ENCODE data around the gene SAXO1. TPM values are rescaled to one million over a fixed set of nuclear protein-coding genes. Genes with fewer than 3 reads are reported as not detected.

The SAXO1 gene
- total and polyA plus RNA-seq, 4 donors = under 0.01 to 0.05 (median 0.01) TPM; not detected in 1

GRCh38 chr9:18891946-18892670 is 140.9 kb downstream of the SAXO1 start (continued):
- TF ChIP-seq MAX (IDR thresholded peaks at IDR 0.05) (no peak), GABPA (IDR thresholded peaks at IDR 0.05 in 1 of 2, conservative IDR thresholded peaks at IDR 0.05 in 1 of 2) (no peak), CTCF (IDR thresholded peaks at IDR 0.05; ENCODE audit: low read depth, low read length, missing input control) (no peak), RAD21 (IDR thresholded peaks at IDR 0.05) (no peak), JUND (IDR thresholded peaks at IDR 0.05) (no peak)

GRCh38 chr9:18890372-18890771 is 142.6 kb downstream of the SAXO1 start:
- no peaks in the 10 kb centered on the region for H3K4me1 ChIP-seq (ENCODE audit: control insufficient read depth in 4 of 4, insufficient read depth in 4 of 4, low read length in 3 of 4)
- H3K9me3 ChIP-seq (ENCODE audit: control insufficient read depth in 4 of 4, low read length in 3 of 4) = peaks cover 0 to 6% (median under 1%) of the 10 kb centered on the region in 4 donors
- H3K9ac ChIP-seq (ENCODE audit: low read depth in 1 of 2, low read length in 2 of 2) = no peak overlapping the region
- WGBS = 76% methylated on average over 4 of the region's 4 CpGs
- H3K27me3 ChIP-seq (ENCODE audit: control insufficient read depth in 4 of 4, insufficient read depth in 4 of 4, low read length in 3 of 4) = no peaks in the 10 kb centered on the region
- TF ChIP-seq ATF3 (IDR thresholded peaks at IDR 0.05) = no peak
- no peak for TF ChIP-seq RAD21 (IDR thresholded peaks at IDR 0.05)
- TF ChIP-seq YY1 (IDR thresholded peaks at IDR 0.05) = no peak
- no peak for TF ChIP-seq MAX (IDR thresholded peaks at IDR 0.05)
- no peak for TF ChIP-seq RXRA (IDR thresholded peaks at IDR 0.05)
- no peak for TF ChIP-seq CTCF (IDR thresholded peaks at IDR 0.05; ENCODE audit: low read depth, low read length, missing input control)
- no peak for TF ChIP-seq HNF4G (IDR thresholded peaks at IDR 0.05)
- no peak for TF ChIP-seq GABPA (IDR thresholded peaks at IDR 0.05 in 1 of 2, conservative IDR thresholded peaks at IDR 0.05 in 1 of 2)
- no peak for TF ChIP-seq FOXA1 (IDR thresholded peaks at IDR 0.05)
- no peak for TF ChIP-seq REST (IDR thresholded peaks at IDR 0.05)
- no peak for TF ChIP-seq JUND (IDR thresholded peaks at IDR 0.05)
- TF ChIP-seq TAF1 (conservative IDR thresholded peaks at IDR 0.05) = no peak
- no peak for TF ChIP-seq SP1 (IDR thresholded peaks at IDR 0.05)
- TF ChIP-seq FOXA2 (IDR thresholded peaks at IDR 0.05) = no peak
- no peak for TF ChIP-seq ZBTB33 (IDR thresholded peaks at IDR 0.05)
- TF ChIP-seq EGR1 (IDR thresholded peaks at IDR 0.05; ENCODE audit: low read depth in 2 of 2) = no peak
- no peak for TF ChIP-seq NR2F2 (IDR thresholded peaks at IDR 0.05)
- no peak overlapping the region for H3K4me3 ChIP-seq (ENCODE audit: low read depth in 1 of 3, low read length in 3 of 3)
- H3K36me3 ChIP-seq (ENCODE audit: control insufficient read depth in 4 of 4, insufficient read depth in 3 of 4, low read depth in 1 of 4, low read length in 3 of 4) = no peaks in the 10 kb centered on the region
- no peak overlapping the region for H3K27ac ChIP-seq (ENCODE audit: low read depth in 1 of 2, low read length in 2 of 2)
- DNase-seq (ENCODE audit: low spot score) = no peak
